GM12878 (cell line): ENCODE measurements around the gene RGS6. TPM values are rescaled to one million over a fixed set of nuclear protein-coding genes. Genes with fewer than 3 reads are reported as not detected.

Source experiments
- ATAC-seq: fragments of 200-7000 bp; cut with Tn5 transposase; 3 replicates; pipeline ENCODE4 v1.9.1; 2020; ENCODE audit warnings: mild to moderate bottlenecking, moderate library complexity
- BruUV-seq: library from RNA; stranded (reverse); fragments of 400-500 nt; replicated peaks from 2 replicates; lab custom pipeline; 2021; lab: Mats Ljungman, UMichigan
- CTCF ChIA-PET: fragments of 300-600 bp; sonication (Branson Sonifier 250); formaldehyde crosslinking; extraction: SDS; loops from one replicate; lab custom pipeline; 2021; ENCODE audit warnings: inconsistent platforms; lab: Yijun Ruan, JAX
- POLR2A ChIA-PET: fragments of 350-600 bp; formaldehyde crosslinking; extraction: SDS; loops from one replicate; lab custom pipeline; 2021; ENCODE audit warnings: inconsistent platforms; lab: Charles Lee
- RAD21 ChIA-PET: fragments of 300-600 bp; sonication (Branson Sonifier 250); formaldehyde crosslinking; loops from one replicate; lab custom pipeline; 2023; ENCODE audit warnings: antibody characterized with exemption; ENCODE audit not compliant: unreplicated experiment; lab: Charles Lee
- SMC1A ChIA-PET: fragments of 300-600 bp; sonication (Branson Sonifier 250); formaldehyde crosslinking; loops from one replicate; lab custom pipeline; 2023; ENCODE audit not compliant: unreplicated experiment, uncharacterized antibody; lab: Charles Lee
- DNase-seq: peaks from one replicate; pipeline ENCODE4 v3.0.0-alpha.2; 2011; ENCODE audit warnings: low read depth, low spot score
- FAIRE-seq: peaks from 3 replicates; lab custom pipeline; 2011; peaks lifted over from hg19 to GRCh38; lab: Jason Lieb, UNC
- H2AFZ ChIP-seq: 2 replicates; pipeline ENCODE4 v1.6.0; 2011; ENCODE audit warnings: low read depth, low read length, control low read depth; ENCODE audit not compliant: control insufficient read depth
- H3K27ac ChIP-seq: 2 replicates; pipeline ENCODE4 v1.5.1; 2011; ENCODE audit warnings: control low read depth; ENCODE audit not compliant: control insufficient read depth, insufficient read depth
- H3K27me3 ChIP-seq, 2 experiments: replicated peaks in 1 of 2; 2 replicates each; pipeline versions ENCODE4 v1.6.0 to v1.6.1; 2011; ENCODE audit warnings: low read length in 1 of 2; ENCODE audit not compliant: control insufficient read depth in 2 of 2, insufficient read depth in 2 of 2
- H3K36me3 ChIP-seq, 2 experiments: 2 replicates each; pipeline ENCODE4 v1.5.1; 2011; ENCODE audit warnings: low read length in 1 of 2; ENCODE audit not compliant: control insufficient read depth in 2 of 2, insufficient read depth in 2 of 2
- H3K4me1 ChIP-seq: 2 replicates; pipeline ENCODE4 v1.6.1; 2011; ENCODE audit warnings: mild to moderate bottlenecking, low read length, moderate library complexity, mixed read lengths; ENCODE audit not compliant: control insufficient read depth, insufficient read depth
- H3K4me2 ChIP-seq: 2 replicates; pipeline ENCODE4 v1.6.0; 2011; ENCODE audit warnings: control low read depth; ENCODE audit not compliant: control insufficient read depth, insufficient read depth
- H3K4me3 ChIP-seq: fragments of 200-600 bp; sonication (generic); 2 replicates; pipeline ENCODE4 v1.5.1; 2016
- H3K79me2 ChIP-seq: 2 replicates; pipeline ENCODE4 v1.6.0; 2011; ENCODE audit warnings: low read length; ENCODE audit not compliant: control insufficient read depth, insufficient read depth
- H3K9ac ChIP-seq: 2 replicates; pipeline ENCODE4 v1.8.0; 2011; ENCODE audit warnings: low read length, control low read depth, mixed read lengths; ENCODE audit not compliant: control insufficient read depth, insufficient read depth
- H3K9me3 ChIP-seq: replicated peaks from 3 replicates; pipeline ENCODE4 v1.5.1; 2011; ENCODE audit warnings: mild to moderate bottlenecking, low read length; ENCODE audit not compliant: control insufficient read depth, insufficient read depth
- H4K20me1 ChIP-seq: 2 replicates; pipeline ENCODE4 v1.6.0; 2011; ENCODE audit not compliant: control insufficient read depth, insufficient read depth
- ASH2L ChIP-seq: fragments of 300-600, 200-600 bp; sonication (generic); IDR thresholded peaks from 2 replicates; pipeline ENCODE4 v1.6.1; 2017; ENCODE audit warnings: low read depth, mild to moderate bottlenecking, borderline replicate concordance
- EGR1 ChIP-seq, 2 experiments: IDR thresholded peaks; 1 replicate in 1 of 2; 2 replicates in 1 of 2; pipeline ENCODE4 v1.6.1; 2011 to 2012; ENCODE audit warnings: low read depth in 2 of 2, low read length in 2 of 2, borderline replicate concordance in 1 of 2, mild to moderate bottlenecking in 1 of 2, moderate library complexity in 1 of 2
- MTA2 ChIP-seq: fragments of 450-650 bp; IDR thresholded peaks from 2 replicates; pipeline ENCODE4 v1.6.1; 2016; ENCODE audit warnings: low read depth, mild to moderate bottlenecking, moderate library complexity
- NFYA ChIP-seq: IDR thresholded peaks from 2 replicates; pipeline ENCODE4 v1.6.1; 2011; ENCODE audit warnings: low read depth, mild to moderate bottlenecking, low read length, improper control_type of control experiment, borderline replicate concordance
- POLR2AphosphoS5 ChIP-seq: IDR thresholded peaks from 2 replicates; pipeline ENCODE4 v1.6.1; 2011; ENCODE audit warnings: mild to moderate bottlenecking, low read length, inconsistent platforms
- SIN3A ChIP-seq: IDR thresholded peaks from 2 replicates; pipeline ENCODE4 v1.6.1; 2012; ENCODE audit warnings: low read depth, low read length, improper control_type of control experiment
- SRF ChIP-seq, 2 experiments: IDR thresholded peaks; 2 replicates each; pipeline ENCODE4 v1.6.1; 2011; ENCODE audit warnings: low read depth in 2 of 2, low read length in 2 of 2, mild to moderate bottlenecking in 1 of 2, moderate library complexity in 1 of 2
- STAT3 ChIP-seq: IDR thresholded peaks from 2 replicates; pipeline ENCODE4 v1.6.1; 2011; ENCODE audit warnings: low read depth, low read length, improper control_type of control experiment
- TAF1 ChIP-seq: IDR thresholded peaks from 2 replicates; pipeline ENCODE4 v1.6.1; 2011; ENCODE audit warnings: mild to moderate bottlenecking, low read depth, low read length, borderline replicate concordance
- ZNF24 ChIP-seq: fragments of 450-650 bp; IDR thresholded peaks from 2 replicates; pipeline ENCODE4 v1.6.1; 2017; ENCODE audit warnings: antibody characterized with exemption, mild to moderate bottlenecking
- WGBS: methylation state at CpG from one replicate; pipeline ENCODE4 v1.1.6; 2016; ENCODE audit warnings: low lambda C conversion rate; ENCODE audit not compliant: insufficient replicate concordance, insufficient coverage; ENCODE audit errors: missing lambda C conversion rate; 5-methylcytosine and 5-hydroxymethylcytosine counted together
- in situ Hi-C: fragments of 300-500 bp; cut with MboI; formaldehyde crosslinking; loops from 9 replicates; pipeline ENCODE4 v1.14.3; 2018; ENCODE audit warnings: mixed read lengths
- intact Hi-C: fragments of 100-400 bp; cut with micrococcal nuclease; formaldehyde crosslinking; loops from one replicate; pipeline ENCODE4 v1.14.2; 2022; ENCODE audit not compliant: unreplicated experiment
- polyA plus RNA-seq, 11 experiments: library from polyadenylated mRNA; depleted of rRNA in 4 of 11; unstranded in 6 of 11; stranded (reverse) in 5 of 11; fragments of >200 nt; fragmentation: Nextera tagmentation in 4 of 11; fragmentation: Illumina TruSeq in 1 of 11; extraction: Ambion mirVana in 4 of 11; extraction: Trizol in 1 of 11; gene quantifications; 1 replicate in 1 of 11; 2 replicates in 10 of 11; pipeline versions ENCODE4 v1.2.1 to v1.2.3, GENCODE V29; 2011 to 2016; ENCODE audit warnings: inconsistent platforms in 2 of 11, missing spikeins in 2 of 11, low read depth in 1 of 11
- total RNA-seq, 4 experiments: library from RNA; depleted of rRNA in 3 of 4; stranded (reverse); fragments of >200 nt in 3 of 4; fragmentation: Illumina TruSeq in 1 of 4; extraction: Trizol in 1 of 4; gene quantifications; 2 replicates each; pipeline versions ENCODE4 v1.2.1 to v1.2.3, GENCODE V29; 2013 to 2021
- TF ChIP-seq, protein P1 (sequence below): fragments of 450-650 bp; formaldehyde crosslinking; IDR thresholded peaks from 2 replicates; pipeline ENCODE4 v1.4.0; 2022; ENCODE audit warnings: mild to moderate bottlenecking, moderate library complexity
- TF ChIP-seq, protein P2 (sequence below): IDR thresholded peaks from 2 replicates; pipeline ENCODE4 v1.6.1; 2012; ENCODE audit warnings: low read depth, low read length, improper control_type of control experiment
- TF ChIP-seq, protein P3 (sequence below): IDR thresholded peaks from 2 replicates; pipeline ENCODE4 v1.6.1; 2011; ENCODE audit warnings: borderline replicate concordance, low read depth, mild to moderate bottlenecking, moderate library complexity, mixed read lengths, low read length; ENCODE audit not compliant: insufficient read depth; ENCODE audit errors: extremely low read length

RGS6 gene
- total and polyA plus RNA-seq, 10 of the 15 experiments (the other 5 are each of a cell fraction or from before 2014, with no cell fraction given) = 3.9 to 18.1 (median 12.4) TPM

- TF ChIP-seq, protein P1, sequence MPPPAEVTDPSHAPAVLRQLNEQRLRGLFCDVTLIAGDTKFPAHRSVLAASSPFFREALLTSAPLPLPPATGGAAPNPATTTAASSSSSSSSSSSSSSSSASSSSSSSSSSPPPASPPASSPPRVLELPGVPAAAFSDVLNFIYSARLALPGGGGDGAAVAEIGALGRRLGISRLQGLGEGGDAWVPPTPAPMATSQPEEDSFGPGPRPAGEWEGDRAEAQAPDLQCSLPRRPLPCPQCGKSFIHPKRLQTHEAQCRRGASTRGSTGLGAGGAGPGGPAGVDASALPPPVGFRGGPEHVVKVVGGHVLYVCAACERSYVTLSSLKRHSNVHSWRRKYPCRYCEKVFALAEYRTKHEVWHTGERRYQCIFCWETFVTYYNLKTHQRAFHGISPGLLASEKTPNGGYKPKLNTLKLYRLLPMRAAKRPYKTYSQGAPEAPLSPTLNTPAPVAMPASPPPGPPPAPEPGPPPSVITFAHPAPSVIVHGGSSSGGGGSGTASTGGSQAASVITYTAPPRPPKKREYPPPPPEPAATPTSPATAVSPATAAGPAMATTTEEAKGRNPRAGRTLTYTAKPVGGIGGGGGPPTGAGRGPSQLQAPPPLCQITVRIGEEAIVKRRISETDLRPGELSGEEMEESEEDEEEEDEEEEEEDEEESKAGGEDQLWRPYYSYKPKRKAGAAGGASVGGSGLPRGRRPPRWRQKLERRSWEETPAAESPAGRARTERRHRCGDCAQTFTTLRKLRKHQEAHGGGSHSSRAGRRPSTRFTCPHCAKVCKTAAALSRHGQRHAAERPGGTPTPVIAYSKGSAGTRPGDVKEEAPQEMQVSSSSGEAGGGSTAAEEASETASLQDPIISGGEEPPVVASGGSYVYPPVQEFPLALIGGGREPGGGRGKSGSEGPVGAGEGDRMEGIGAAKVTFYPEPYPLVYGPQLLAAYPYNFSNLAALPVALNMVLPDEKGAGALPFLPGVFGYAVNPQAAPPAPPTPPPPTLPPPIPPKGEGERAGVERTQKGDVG (CRISPR knock-in tag) = no peak
- TF ChIP-seq ZNF24 (no peak), POLR2AphosphoS5 (no peak), ASH2L (no peak), STAT3 (no peak), SIN3A (no peak)
- TF ChIP-seq, protein P2, sequence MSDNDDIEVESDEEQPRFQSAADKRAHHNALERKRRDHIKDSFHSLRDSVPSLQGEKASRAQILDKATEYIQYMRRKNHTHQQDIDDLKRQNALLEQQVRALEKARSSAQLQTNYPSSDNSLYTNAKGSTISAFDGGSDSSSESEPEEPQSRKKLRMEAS = no peak
Observed at GRCh38 chr14:72457641-72458040, 525.4 kb downstream of the RGS6 start (continued).

- ChIA-PET CTCF (interaction anchor here (1.3 to 1.5 kb wide), 2 partner anchors 12 to 54 kb away, joined by 3 read pairs; no protein-coding TSS in a partner anchor), SMC1A (interaction anchor here (1.0 to 1.3 kb wide), 2 partner anchors 15 to 27 kb away, joined by 3 read pairs; no protein-coding TSS in a partner anchor), POLR2A (no interaction called here), RAD21 (interaction anchor here (1.2 to 1.3 kb wide), 2 partner anchors 11 to 14 kb away, joined by 3 read pairs; no protein-coding TSS in a partner anchor)
- Histone ChIP-seq H3K4me3 (no peak overlapping the region), H3K79me2 (no peaks in the 10 kb centered on the region), H3K9me3 (peaks cover 3% of the 10 kb centered on the region), H3K4me1 (no peaks in the 10 kb centered on the region), H3K4me2 (no peak overlapping the region), H4K20me1 (no peaks in the 10 kb centered on the region), H2AFZ (no peak overlapping the region), H3K27ac (no peak overlapping the region), H3K36me3 (no peaks in the 10 kb centered on the region), H3K27me3 (no peaks in the 10 kb centered on the region), H3K9ac (no peak overlapping the region)
- TF ChIP-seq SRF (IDR thresholded peaks at IDR 0.05; ENCODE audit: low read depth in 2 of 2, low read length in 2 of 2) = no peak
- TF ChIP-seq TAF1 = no peak
- no peak for TF ChIP-seq NFYA
- TF ChIP-seq MTA2 = no peak
- no peak for TF ChIP-seq EGR1 (IDR thresholded peaks at IDR 0.05; ENCODE audit: borderline replicate concordance in 1 of 2, low read depth in 2 of 2, low read length in 2 of 2)
- TF ChIP-seq, protein P3, sequence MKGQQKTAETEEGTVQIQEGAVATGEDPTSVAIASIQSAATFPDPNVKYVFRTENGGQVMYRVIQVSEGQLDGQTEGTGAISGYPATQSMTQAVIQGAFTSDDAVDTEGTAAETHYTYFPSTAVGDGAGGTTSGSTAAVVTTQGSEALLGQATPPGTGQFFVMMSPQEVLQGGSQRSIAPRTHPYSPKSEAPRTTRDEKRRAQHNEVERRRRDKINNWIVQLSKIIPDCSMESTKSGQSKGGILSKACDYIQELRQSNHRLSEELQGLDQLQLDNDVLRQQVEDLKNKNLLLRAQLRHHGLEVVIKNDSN = no peak
- 69% methylated on average over 2 of the region's 2 CpGs for WGBS
- intact Hi-C loops (no loop called here), in situ Hi-C loops (no loop called here)
- BruUV-seq = no TSS peak
- ATAC-seq (no peak), DNase-seq (no peak), FAIRE-seq (no peak)
Observed at GRCh38 chr14:72462056-72462455, 529.8 kb downstream of the RGS6 start.
